ENCODE data around the gene SPOCK1. TPM values are rescaled to one million over a fixed set of nuclear protein-coding genes. Genes with fewer than 3 reads are reported as not detected.

The SPOCK1 gene
- total and polyA plus RNA-seq, 2 donors (not counting 3 experiments of a cell fraction or from before 2014, with no cell fraction given) = 144 to 280 TPM

GRCh38 chr5:137303509-137303908 is 195.6 kb downstream of the SPOCK1 start:
- CTCF ChIA-PET = interaction anchor here (3.6 kb wide), 1 partner anchor 17 kb away, joined by 20 read pairs; no protein-coding TSS in a partner anchor

GRCh38 chr5:137300411-137301240 is 198.5 kb downstream of the SPOCK1 start:
- peak; percentile 91 for FAIRE-seq
- Histone ChIP-seq H3K9me1 (replicated peaks; ENCODE audit: control insufficient read depth, extremely low read depth, insufficient read depth, low read length) (no peaks in the 10 kb centered on the region), H3K79me2 (ENCODE audit: control insufficient read depth, insufficient read depth, low read length) (peaks cover 22% of the 10 kb centered on the region), H3K4me2 (ENCODE audit: insufficient read depth, low read length) (peak overlapping the region; percentile 82), H3K36me3 (ENCODE audit: control insufficient read depth in 2 of 2, extremely low read depth in 1 of 2, insufficient read depth in 2 of 2, low read length in 2 of 2) (no peaks in the 10 kb centered on the region), H3K27ac (ENCODE audit: insufficient read depth, low read depth, low read length) (peak overlapping the region; percentile 89), H3K27me3 (ENCODE audit: control insufficient read depth in 2 of 2, insufficient read depth in 2 of 2, low read length in 2 of 2) (no peaks in the 10 kb centered on the region), H4K20me1 (replicated peaks; ENCODE audit: control insufficient read depth, extremely low read depth, insufficient read depth, low read length) (no peaks in the 10 kb centered on the region), H3K9ac (replicated peaks; ENCODE audit: extremely low read depth, insufficient read depth, low read length) (peak overlapping the region; percentile 51), H3K4me1 (ENCODE audit: control insufficient read depth, extremely low read depth, insufficient read depth, low read length) (peaks cover 49% of the 10 kb centered on the region), H3K4me3 (replicated peaks in 1 of 3; ENCODE audit: insufficient read depth in 1 of 3, low read depth in 1 of 3, low read length in 3 of 3) (peak overlapping the region in 1 of 3 experiments; percentile 21), H3K9me3 (replicated peaks; ENCODE audit: control insufficient read depth, insufficient read depth, low read length) (no peaks in the 10 kb centered on the region), H2AFZ (ENCODE audit: low read depth, low read length) (peak overlapping the region; percentile 78)
- DNase-seq (ENCODE audit: low read depth, low spot score) = peak; percentile 94
- BruUV-seq (replicated peaks) = TSS peak; percentile 70
- TF ChIP-seq GATA2 (IDR thresholded peaks at IDR 0.05; ENCODE audit: insufficient read depth, insufficient read length, low read depth, low read length) (no peak), JUN (IDR thresholded peaks at IDR 0.05; ENCODE audit: borderline replicate concordance, insufficient read depth, insufficient read length, low read depth) (peak; percentile 39), POLR2AphosphoS5 (IDR thresholded peaks at IDR 0.05; ENCODE audit: insufficient read depth, low read depth, low read length) (peak; percentile 35), FOS (IDR thresholded peaks at IDR 0.05; ENCODE audit: borderline replicate concordance, insufficient read depth, low read length) (peak; percentile 88), EZH2 (IDR thresholded peaks at IDR 0.05; ENCODE audit: borderline replicate concordance, low read depth, low read length, severe bottlenecking) (no peak)
- intact Hi-C loops (cut with micrococcal nuclease) (loop anchor here (1.0 kb wide), 1 partner anchor 10 kb away; no protein-coding TSS in a partner anchor), dilution Hi-C loops (cut with MboI; ENCODE audit: extremely low pct_ligation_motif_present, low sequenced_read_pairs) (no loop called here)
- ChIA-PET CTCF (interaction anchor here (1.0 to 2.6 kb wide), 5 partner anchors 10 to 44 kb away, joined by 3 to 17 read pairs (median 4); no protein-coding TSS in a partner anchor), POLR2A (interaction anchor here (0.7 to 1.3 kb wide), 3 partner anchors 10 to 112 kb away, joined by 4 to 5 read pairs (median 4); no protein-coding TSS in a partner anchor)

More at GRCh38 chr5:137303509-137303908, 195.6 kb downstream of the SPOCK1 start:
- BruUV-seq (replicated peaks) = no TSS peak
- Histone ChIP-seq H3K9me1 (replicated peaks; ENCODE audit: control insufficient read depth, extremely low read depth, insufficient read depth, low read length) (no peaks in the 10 kb centered on the region), H3K79me2 (ENCODE audit: control insufficient read depth, insufficient read depth, low read length) (peaks cover 31% of the 10 kb centered on the region), H2AFZ (ENCODE audit: low read depth, low read length) (no peak overlapping the region), H3K9ac (replicated peaks; ENCODE audit: extremely low read depth, insufficient read depth, low read length) (no peak overlapping the region), H3K4me3 (replicated peaks in 1 of 3; ENCODE audit: insufficient read depth in 1 of 3, low read depth in 1 of 3, low read length in 3 of 3) (no peak overlapping the region), H3K27me3 (ENCODE audit: control insufficient read depth in 2 of 2, insufficient read depth in 2 of 2, low read length in 2 of 2) (no peaks in the 10 kb centered on the region), H3K27ac (ENCODE audit: insufficient read depth, low read depth, low read length) (no peak overlapping the region), H3K4me2 (ENCODE audit: insufficient read depth, low read length) (no peak overlapping the region), H4K20me1 (replicated peaks; ENCODE audit: control insufficient read depth, extremely low read depth, insufficient read depth, low read length) (no peaks in the 10 kb centered on the region), H3K9me3 (replicated peaks; ENCODE audit: control insufficient read depth, insufficient read depth, low read length) (no peaks in the 10 kb centered on the region), H3K36me3 (ENCODE audit: control insufficient read depth in 2 of 2, extremely low read depth in 1 of 2, insufficient read depth in 2 of 2, low read length in 2 of 2) (no peaks in the 10 kb centered on the region), H3K4me1 (ENCODE audit: control insufficient read depth, extremely low read depth, insufficient read depth, low read length) (peaks cover 36% of the 10 kb centered on the region)
- TF ChIP-seq POLR2AphosphoS5 (IDR thresholded peaks at IDR 0.05; ENCODE audit: insufficient read depth, low read depth, low read length) (no peak), POLR2A (IDR thresholded peaks at IDR 0.05; ENCODE audit: low read depth, low read length) (no peak), FOS (IDR thresholded peaks at IDR 0.05; ENCODE audit: borderline replicate concordance, insufficient read depth, low read length) (no peak)
- dilution Hi-C loops (cut with MboI; ENCODE audit: extremely low pct_ligation_motif_present, low sequenced_read_pairs) = no loop called here
- FAIRE-seq (no peak), DNase-seq (ENCODE audit: low read depth, low spot score) (no peak)
- intact Hi-C loops (cut with micrococcal nuclease) = no loop called here
- POLR2A ChIA-PET = no interaction called here

Data from endothelial cell of umbilical vein (primary cell).